Esophagus muscularis mucosa (tissue), 4 donors: ENCODE data around the gene ASPM. TPM values are rescaled to one million over a fixed set of nuclear protein-coding genes. Genes with fewer than 3 reads are reported as not detected.
A peak's percentile ranks its signal among the peaks of the same experiment; 100 is the strongest.

Source experiments
- DNase-seq: peaks from one replicate; pipeline ENCODE4 v3.0.0-alpha.2; 2017; ENCODE audit errors: extremely low spot score
- H3K27ac ChIP-seq, 4 donors: fragments of 200-600 bp; sonication (generic); replicated peaks in 1 of 4; 1 replicate in 3 of 4; 2 replicates in 1 of 4; pipeline ENCODE4 v1.5.1; 2016 to 2019; ENCODE audit warnings: mild to moderate bottlenecking in 1 of 4
- H3K27me3 ChIP-seq, 4 donors: fragments of 200-600 bp; sonication (generic); one replicate each; pipeline versions ENCODE4 v1.5.1 to v1.6.0; 2016 to 2019
- H3K36me3 ChIP-seq, 4 donors: fragments of 200-600 bp; sonication (generic); one replicate each; pipeline ENCODE4 v1.5.1; 2016 to 2019
- H3K4me1 ChIP-seq, 4 donors: fragments of 200-600 bp; sonication (generic); one replicate each; pipeline ENCODE4 v1.5.1; 2016 to 2019
- H3K4me3 ChIP-seq, 4 donors: fragments of 200-600 bp; sonication (generic); 1 replicate in 2 of 4; 2 replicates in 2 of 4; pipeline ENCODE4 v1.5.1; 2016 to 2019; ENCODE audit warnings: mild to moderate bottlenecking in 4 of 4, moderate library complexity in 1 of 4
- H3K9me3 ChIP-seq, 4 donors: fragments of 200-600 bp; sonication (generic); 1 replicate in 3 of 4; 2 replicates in 1 of 4; pipeline ENCODE4 v1.5.1; 2016 to 2019
- EP300 ChIP-seq: sonication (generic); formaldehyde crosslinking; IDR thresholded peaks from one replicate; pipeline ENCODE4 v1.6.1; 2017; ENCODE audit warnings: antibody characterized with exemption
- POLR2A ChIP-seq: fragments of 450-650 bp; IDR thresholded peaks from one replicate; pipeline ENCODE4 v1.6.1; 2017; ENCODE audit warnings: antibody characterized with exemption, moderate library complexity, mild to moderate bottlenecking, low read depth
- POLR2AphosphoS5 ChIP-seq, 2 donors: sonication (generic); formaldehyde crosslinking; IDR thresholded peaks; one replicate each; pipeline ENCODE4 v1.6.1; 2017; ENCODE audit warnings: antibody characterized with exemption in 2 of 2
- WGBS: methylation state at CpG from one replicate; pipeline ENCODE4 v1.1.5; 2018; 5-methylcytosine and 5-hydroxymethylcytosine counted together
- intact Hi-C: fragments of 100-400 bp; cut with DNase I; formaldehyde crosslinking; loops from one replicate; pipeline ENCODE4 v1.15.1; 2023
- total RNA-seq, 4 donors: library from RNA; depleted of rRNA; stranded (reverse); fragments of >200 nt; gene quantifications; one replicate each; pipeline versions ENCODE4 v1.1.0 to v1.2.1, GENCODE V29; 2016
- TF ChIP-seq, protein P1 (sequence below), 3 experiments: fragments of 200-600 bp in 2 of 3; fragments of 450-650 bp in 1 of 3; sonication (generic) in 2 of 3; IDR thresholded peaks; one replicate each; pipeline ENCODE4 v1.5.1; 2017 to 2019; ENCODE audit warnings: antibody characterized with exemption in 3 of 3, mild to moderate bottlenecking in 2 of 3, moderate library complexity in 1 of 3

ASPM gene, protein sequence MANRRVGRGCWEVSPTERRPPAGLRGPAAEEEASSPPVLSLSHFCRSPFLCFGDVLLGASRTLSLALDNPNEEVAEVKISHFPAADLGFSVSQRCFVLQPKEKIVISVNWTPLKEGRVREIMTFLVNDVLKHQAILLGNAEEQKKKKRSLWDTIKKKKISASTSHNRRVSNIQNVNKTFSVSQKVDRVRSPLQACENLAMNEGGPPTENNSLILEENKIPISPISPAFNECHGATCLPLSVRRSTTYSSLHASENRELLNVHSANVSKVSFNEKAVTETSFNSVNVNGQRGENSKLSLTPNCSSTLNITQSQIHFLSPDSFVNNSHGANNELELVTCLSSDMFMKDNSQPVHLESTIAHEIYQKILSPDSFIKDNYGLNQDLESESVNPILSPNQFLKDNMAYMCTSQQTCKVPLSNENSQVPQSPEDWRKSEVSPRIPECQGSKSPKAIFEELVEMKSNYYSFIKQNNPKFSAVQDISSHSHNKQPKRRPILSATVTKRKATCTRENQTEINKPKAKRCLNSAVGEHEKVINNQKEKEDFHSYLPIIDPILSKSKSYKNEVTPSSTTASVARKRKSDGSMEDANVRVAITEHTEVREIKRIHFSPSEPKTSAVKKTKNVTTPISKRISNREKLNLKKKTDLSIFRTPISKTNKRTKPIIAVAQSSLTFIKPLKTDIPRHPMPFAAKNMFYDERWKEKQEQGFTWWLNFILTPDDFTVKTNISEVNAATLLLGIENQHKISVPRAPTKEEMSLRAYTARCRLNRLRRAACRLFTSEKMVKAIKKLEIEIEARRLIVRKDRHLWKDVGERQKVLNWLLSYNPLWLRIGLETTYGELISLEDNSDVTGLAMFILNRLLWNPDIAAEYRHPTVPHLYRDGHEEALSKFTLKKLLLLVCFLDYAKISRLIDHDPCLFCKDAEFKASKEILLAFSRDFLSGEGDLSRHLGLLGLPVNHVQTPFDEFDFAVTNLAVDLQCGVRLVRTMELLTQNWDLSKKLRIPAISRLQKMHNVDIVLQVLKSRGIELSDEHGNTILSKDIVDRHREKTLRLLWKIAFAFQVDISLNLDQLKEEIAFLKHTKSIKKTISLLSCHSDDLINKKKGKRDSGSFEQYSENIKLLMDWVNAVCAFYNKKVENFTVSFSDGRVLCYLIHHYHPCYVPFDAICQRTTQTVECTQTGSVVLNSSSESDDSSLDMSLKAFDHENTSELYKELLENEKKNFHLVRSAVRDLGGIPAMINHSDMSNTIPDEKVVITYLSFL (N-terminal part only)
- under 1 TPM in 3 of 4 donors, not detected in 1; 0.13 to 0.75 (median 0.17) TPM for total RNA-seq

DNA sequence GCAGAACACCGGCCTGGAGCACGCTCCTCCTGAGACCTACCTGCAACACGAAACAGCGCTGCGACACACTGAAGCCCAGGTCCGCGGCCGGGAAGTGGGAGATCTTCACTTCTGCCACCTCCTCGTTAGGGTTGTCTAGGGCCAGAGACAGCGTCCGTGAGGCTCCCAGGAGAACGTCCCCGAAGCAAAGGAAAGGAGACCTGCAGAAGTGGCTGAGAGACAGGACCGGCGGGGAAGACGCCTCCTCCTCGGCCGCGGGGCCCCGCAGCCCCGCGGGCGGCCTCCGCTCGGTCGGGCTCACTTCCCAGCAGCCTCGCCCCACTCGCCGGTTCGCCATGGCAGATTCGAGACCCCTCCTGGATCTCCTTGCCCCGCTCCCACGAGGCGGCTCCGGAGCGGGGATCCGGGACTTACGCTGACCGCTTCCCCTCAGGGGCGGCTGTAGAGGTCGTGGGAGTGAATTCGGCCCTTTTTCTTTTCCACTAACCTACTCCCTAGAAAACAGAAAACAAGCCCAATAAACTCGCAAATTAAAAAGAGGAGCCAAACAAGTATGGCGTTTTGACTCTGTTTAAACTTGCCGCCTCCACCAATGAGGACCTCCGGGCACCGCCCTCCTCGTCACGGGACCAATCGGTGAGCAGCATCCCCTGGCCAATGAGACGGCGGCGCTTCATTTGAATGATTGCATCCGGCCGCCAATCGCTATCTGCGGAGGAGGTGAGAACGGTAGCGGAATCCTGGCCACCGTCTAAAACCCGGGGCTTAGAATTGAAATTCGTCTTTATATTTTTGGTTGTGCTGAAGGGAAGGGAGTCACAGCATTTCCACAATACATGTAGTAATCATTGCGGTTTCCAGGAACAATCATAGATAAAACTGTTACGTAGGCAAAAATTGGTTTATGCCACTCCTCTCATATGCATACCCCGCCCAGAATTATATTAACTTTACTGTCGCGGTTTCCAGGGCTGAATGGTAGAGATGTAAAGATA, at the start of gene ASPM:
Gene ASPM, minus strand, starts transcription at position 569 of the 995 bp plus-strand sequence. Its CDS starts 232 bp downstream, at position 337.
- no peaks in the 10 kb centered on the region for H3K36me3 ChIP-seq
- WGBS: under 1% methylated on average over 47 of the region's 67 CpGs
- DNase-seq: peak; percentile 98
- intact Hi-C loops: no loop called here
- peak within 1 kb of the TSS; percentile 64 to 73 (median 68) for H3K4me3 ChIP-seq
- no peaks in the 10 kb centered on the region for H3K9me3 ChIP-seq
- H3K27me3 ChIP-seq: peaks cover 0 to 20% (median 0%) of the 10 kb centered on the region in 4 donors
- no peak within 1 kb of the TSS for H3K27ac ChIP-seq
- peaks cover 4 to 17% (median 15%) of the 10 kb centered on the region in 4 donors for H3K4me1 ChIP-seq
- TF ChIP-seq, protein P1, sequence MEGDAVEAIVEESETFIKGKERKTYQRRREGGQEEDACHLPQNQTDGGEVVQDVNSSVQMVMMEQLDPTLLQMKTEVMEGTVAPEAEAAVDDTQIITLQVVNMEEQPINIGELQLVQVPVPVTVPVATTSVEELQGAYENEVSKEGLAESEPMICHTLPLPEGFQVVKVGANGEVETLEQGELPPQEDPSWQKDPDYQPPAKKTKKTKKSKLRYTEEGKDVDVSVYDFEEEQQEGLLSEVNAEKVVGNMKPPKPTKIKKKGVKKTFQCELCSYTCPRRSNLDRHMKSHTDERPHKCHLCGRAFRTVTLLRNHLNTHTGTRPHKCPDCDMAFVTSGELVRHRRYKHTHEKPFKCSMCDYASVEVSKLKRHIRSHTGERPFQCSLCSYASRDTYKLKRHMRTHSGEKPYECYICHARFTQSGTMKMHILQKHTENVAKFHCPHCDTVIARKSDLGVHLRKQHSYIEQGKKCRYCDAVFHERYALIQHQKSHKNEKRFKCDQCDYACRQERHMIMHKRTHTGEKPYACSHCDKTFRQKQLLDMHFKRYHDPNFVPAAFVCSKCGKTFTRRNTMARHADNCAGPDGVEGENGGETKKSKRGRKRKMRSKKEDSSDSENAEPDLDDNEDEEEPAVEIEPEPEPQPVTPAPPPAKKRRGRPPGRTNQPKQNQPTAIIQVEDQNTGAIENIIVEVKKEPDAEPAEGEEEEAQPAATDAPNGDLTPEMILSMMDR (IDR thresholded peaks at IDR 0.05): no peak
- no peak for TF ChIP-seq EP300
- TF ChIP-seq POLR2A: no peak
- TF ChIP-seq POLR2AphosphoS5 (IDR thresholded peaks at IDR 0.05): peak in 1 of 2 donors; percentile 66

DNA sequence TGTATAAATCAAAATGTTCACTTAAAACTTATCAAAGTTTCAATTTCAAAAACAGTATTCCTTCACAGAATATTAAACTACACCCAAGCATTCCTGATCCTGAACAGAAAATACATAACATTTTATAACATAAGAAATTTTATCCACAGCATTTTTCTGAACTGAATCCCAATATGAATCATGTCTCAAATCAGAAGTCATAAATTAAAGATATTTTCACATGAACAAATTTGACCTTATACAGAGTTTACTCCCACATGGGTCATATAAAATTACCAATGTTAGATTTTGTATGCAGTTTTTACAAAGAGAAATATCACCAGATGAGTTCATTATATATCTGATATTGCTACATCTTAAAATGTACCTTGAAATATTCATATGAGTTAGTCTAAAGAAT, 48.6 kb upstream of the ASPM start:
- intact Hi-C loops: loop anchor here (5.0 kb wide), 1 partner anchor 962 kb away; the partner anchor contains the start of gene NEK7
- H3K27me3 ChIP-seq: no peaks in the 10 kb centered on the region
- peaks cover 0 to 15% (median 8%) of the 10 kb centered on the region in 4 donors for H3K36me3 ChIP-seq
- no peak for TF ChIP-seq POLR2A
- no peak overlapping the region for H3K4me3 ChIP-seq
- H3K27ac ChIP-seq: no peak overlapping the region
- no peak for DNase-seq
- H3K9me3 ChIP-seq: no peaks in the 10 kb centered on the region
- peaks cover 24 to 51% (median 49%) of the 10 kb centered on the region in 4 donors for H3K4me1 ChIP-seq

DNA sequence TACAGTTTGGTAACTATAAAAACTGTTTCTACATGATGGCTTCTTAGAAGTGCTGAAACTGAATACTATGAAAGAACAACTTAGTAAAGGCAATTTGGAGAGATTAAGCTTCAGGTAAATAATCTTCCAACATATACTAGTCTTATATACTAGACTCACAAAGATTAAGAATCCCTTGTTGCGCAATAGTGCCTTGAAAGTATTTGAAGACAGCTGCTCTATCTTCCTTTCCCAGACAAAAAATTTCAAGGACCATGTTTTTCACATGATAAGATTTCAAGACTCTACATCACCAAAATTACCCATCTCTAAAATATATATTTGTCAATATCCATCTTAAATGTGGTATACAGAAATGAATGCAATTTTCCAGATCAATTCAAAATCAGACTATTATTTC, 37.7 kb upstream of the ASPM start:
- intact Hi-C loops: loop anchor here (10.0 kb wide), 1 partner anchor 171 kb away; no protein-coding TSS in a partner anchor
- peaks cover 0 to 12% (median 2%) of the 10 kb centered on the region in 4 donors for H3K4me1 ChIP-seq
- H3K36me3 ChIP-seq: peaks cover 31 to 81% (median 50%) of the 10 kb centered on the region in 4 donors
- no peak for DNase-seq
- no peaks in the 10 kb centered on the region for H3K27me3 ChIP-seq
- 96% methylated on average over 1 of the region's 1 CpG for WGBS
- TF ChIP-seq POLR2A (no peak), POLR2AphosphoS5 (IDR thresholded peaks at IDR 0.05) (no peak), EP300 (no peak)
- TF ChIP-seq, protein P1 (IDR thresholded peaks at IDR 0.05): no peak
- no peak overlapping the region for H3K27ac ChIP-seq
- H3K4me3 ChIP-seq: no peak overlapping the region
- H3K9me3 ChIP-seq: no peaks in the 10 kb centered on the region

DNA sequence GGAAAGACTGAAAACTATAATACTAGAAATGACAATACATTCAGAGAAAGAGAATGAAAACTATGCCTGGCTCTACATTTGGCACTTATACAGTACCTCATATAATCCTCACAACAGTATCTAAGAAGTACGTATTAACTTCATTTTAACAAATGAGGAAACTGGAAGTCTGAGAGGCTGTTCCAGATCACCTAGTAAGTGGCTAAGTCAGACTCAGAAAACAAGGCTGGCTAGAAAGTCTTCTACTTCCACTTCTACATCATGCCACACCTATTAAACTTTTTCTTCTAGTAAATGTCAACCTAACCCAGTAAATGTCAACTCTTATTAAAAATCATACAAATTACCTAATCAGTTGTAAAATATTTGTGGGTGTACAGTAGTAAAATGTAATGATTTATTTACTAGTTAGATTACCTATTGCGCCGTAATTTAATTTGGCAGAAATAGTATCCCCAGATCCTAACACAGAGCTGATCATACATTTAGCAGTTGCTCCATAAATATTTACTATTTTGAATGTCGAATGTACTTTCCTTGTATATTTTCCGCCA, 36.8 kb upstream of the ASPM start:
- Histone ChIP-seq H3K27me3 (no peaks in the 10 kb centered on the region), H3K27ac (no peak overlapping the region), H3K4me1 (peaks cover 0 to 12% (median 2%) of the 10 kb centered on the region in 4 donors), H3K9me3 (no peaks in the 10 kb centered on the region), H3K36me3 (peaks cover 24 to 83% (median 47%) of the 10 kb centered on the region in 4 donors), H3K4me3 (no peak overlapping the region)
- TF ChIP-seq POLR2AphosphoS5 (IDR thresholded peaks at IDR 0.05) (no peak), POLR2A (no peak), EP300 (no peak)
- TF ChIP-seq, protein P1 (IDR thresholded peaks at IDR 0.05): no peak
- 83% methylated on average over 5 of the region's 5 CpGs for WGBS
- intact Hi-C loops: loop anchor here (10.0 kb wide), 1 partner anchor 172 kb away; no protein-coding TSS in a partner anchor
- no peak for DNase-seq
